T-cell (primary cell): ENCODE measurements around the gene GRK3. TPM values are rescaled to one million over a fixed set of nuclear protein-coding genes. Genes with fewer than 3 reads are reported as not detected.

Experiments used
- ATAC-seq, 4 experiments: fragments of 200-7000 bp in 3 of 4; fragments of 150-1000 bp in 1 of 4; cut with Tn5 transposase; replicated peaks in 1 of 4; 1 replicate in 3 of 4; 2 replicates in 1 of 4; pipeline ENCODE4 v1.10.0; 2021; ENCODE audit warnings: moderate library complexity in 3 of 4, mild to moderate bottlenecking in 2 of 4, moderate number of reproducible peaks in 1 of 4
- CTCF ChIA-PET, 2 donors: fragments of 300-600 bp; sonication (Branson Sonifier 250); formaldehyde crosslinking; loops; one replicate each; lab custom pipeline; 2022; ENCODE audit warnings: antibody characterized with exemption in 2 of 2; lab: Charles Lee
- POLR2A ChIA-PET, 2 donors: fragments of 300-600 bp; sonication (Branson Sonifier 250); formaldehyde crosslinking; loops; one replicate each; lab custom pipeline; 2022; ENCODE audit warnings: antibody characterized with exemption in 2 of 2; lab: Charles Lee
- DNase-seq, 35 experiments: peaks; one replicate each; pipeline versions ENCODE4 v3.0.0 to v3.0.0-alpha.2; 2013 to 2023
- H3K27ac ChIP-seq: one replicate; pipeline ENCODE4 v1.5.1; 2013; ENCODE audit warnings: low read length
- H3K27me3 ChIP-seq, 2 experiments: replicated peaks in 1 of 2; 1 replicate in 1 of 2; 2 replicates in 1 of 2; pipeline versions ENCODE4 v1.6.1 to v1.7.0; 2013; ENCODE audit warnings: low read length in 1 of 2, mixed read lengths in 1 of 2; ENCODE audit not compliant: control insufficient read depth in 2 of 2, insufficient read depth in 2 of 2; ENCODE audit errors: extremely low read depth in 1 of 2
- H3K36me3 ChIP-seq, 2 donors: 1 replicate in 1 of 2; 2 replicates in 1 of 2; pipeline versions ENCODE4 v1.6.1 to v1.7.0; 2013; ENCODE audit warnings: low read length in 1 of 2; ENCODE audit not compliant: control insufficient read depth in 2 of 2, insufficient read depth in 1 of 2; ENCODE audit errors: extremely low read depth in 1 of 2
- H3K4me1 ChIP-seq, 2 experiments: 1 replicate in 1 of 2; 2 replicates in 1 of 2; pipeline versions ENCODE4 v1.6.1 to v1.7.0; 2013; ENCODE audit warnings: low read length in 2 of 2, mixed read lengths in 1 of 2; ENCODE audit not compliant: insufficient read depth in 2 of 2, control insufficient read depth in 1 of 2; ENCODE audit errors: extremely low read depth in 1 of 2
- H3K4me3 ChIP-seq, 2 donors: 1 replicate in 1 of 2; 2 replicates in 1 of 2; pipeline versions ENCODE4 v1.5.1 to v1.7.0; 2013; ENCODE audit warnings: mild to moderate bottlenecking in 2 of 2, low read length in 1 of 2, moderate library complexity in 1 of 2; ENCODE audit not compliant: control insufficient read depth in 1 of 2; ENCODE audit errors: extremely low read depth in 1 of 2
- H3K9me3 ChIP-seq: 2 replicates; pipeline ENCODE4 v1.7.0; 2013
- H3K27ac Mint-ChIP-seq, 2 donors: one replicate each; pipeline ENCODE4 v1.8.0; 2020 to 2021; ENCODE audit warnings: mild to moderate bottlenecking in 2 of 2, mixed read lengths in 2 of 2
- H3K27me3 Mint-ChIP-seq, 2 donors: one replicate each; pipeline ENCODE4 v1.8.0; 2021 to 2022; ENCODE audit warnings: mixed read lengths in 2 of 2
- H3K36me3 Mint-ChIP-seq: one replicate; pipeline ENCODE4 v1.8.0; 2021; ENCODE audit warnings: mixed read lengths
- H3K4me1 Mint-ChIP-seq, 3 donors: one replicate each; pipeline ENCODE4 v1.8.0; 2020 to 2022; ENCODE audit warnings: mixed read lengths in 3 of 3, mild to moderate bottlenecking in 1 of 3
- H3K4me3 Mint-ChIP-seq, 3 donors: one replicate each; pipeline ENCODE4 v1.8.0; 2020 to 2022; ENCODE audit warnings: mild to moderate bottlenecking in 3 of 3, mixed read lengths in 3 of 3, moderate library complexity in 3 of 3
- H3K9me3 Mint-ChIP-seq, 3 donors: one replicate each; pipeline ENCODE4 v1.8.0; 2020 to 2022; ENCODE audit warnings: mixed read lengths in 3 of 3
- WGBS: methylation state at CpG from one replicate; pipeline ENCODE4 v1.1.5; 2013; ENCODE audit warnings: missing lambda C conversion rate; ENCODE audit not compliant: insufficient coverage; 5-methylcytosine and 5-hydroxymethylcytosine counted together
- total RNA-seq, 35 experiments: library from RNA in 6 of 35; stranded (reverse) in 6 of 35; fragments of 120-200 nt in 1 of 35; gene quantifications; one replicate each; pipeline versions ENCODE4 v1.2.1 to v1.2.4 and lab custom pipeline; 2013 to 2026

The GRK3 gene
- total RNA-seq, 5 donors from 2014 or later (not counting 1 experiment from before 2014, with no cell fraction given) = 1.4 to 7.0 (median 3.6) TPM

DNA sequence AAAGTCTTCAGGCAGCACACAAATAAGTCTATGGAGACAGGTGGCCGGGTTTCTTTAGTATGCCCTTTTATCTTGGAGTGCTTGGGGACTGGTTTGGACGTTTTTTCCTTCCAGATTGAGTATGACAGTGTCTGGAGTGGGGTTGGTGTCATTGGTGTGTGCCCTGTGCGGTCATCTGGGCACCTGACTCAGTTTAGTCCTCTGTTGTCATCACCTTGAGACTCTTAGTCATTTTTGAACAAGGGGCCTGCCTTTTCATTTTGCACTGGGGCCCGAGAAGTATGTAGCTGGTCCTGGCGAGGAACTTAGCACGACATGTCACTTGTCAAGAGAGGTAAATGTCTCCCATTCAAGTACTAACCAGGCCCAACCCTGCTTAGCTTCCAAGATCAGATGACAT lies 150.3 kb downstream of the GRK3 start:
- H3K27me3 Mint-ChIP-seq = peaks cover 0 to 4% of the 10 kb centered on the region in 2 donors
- no peak for DNase-seq
- H3K4me1 ChIP-seq = no peaks in the 10 kb centered on the region
- ChIA-PET POLR2A (no interaction called here), CTCF (no interaction called here)
- H3K4me3 Mint-ChIP-seq = no peak overlapping the region
- no peaks in the 10 kb centered on the region for H3K36me3 ChIP-seq
- H3K4me3 ChIP-seq = no peak overlapping the region
- no peak overlapping the region for H3K27ac ChIP-seq
- H3K27ac Mint-ChIP-seq = no peak overlapping the region
- no peaks in the 10 kb centered on the region for H3K9me3 Mint-ChIP-seq
- no peaks in the 10 kb centered on the region for H3K36me3 Mint-ChIP-seq
- H3K9me3 ChIP-seq = no peaks in the 10 kb centered on the region
- 58% methylated on average over 3 of the region's 6 CpGs for WGBS
- peaks cover 0 to 6% (median 4%) of the 10 kb centered on the region in 3 donors for H3K4me1 Mint-ChIP-seq
- no peaks in the 10 kb centered on the region for H3K27me3 ChIP-seq
- ATAC-seq = no peak

DNA sequence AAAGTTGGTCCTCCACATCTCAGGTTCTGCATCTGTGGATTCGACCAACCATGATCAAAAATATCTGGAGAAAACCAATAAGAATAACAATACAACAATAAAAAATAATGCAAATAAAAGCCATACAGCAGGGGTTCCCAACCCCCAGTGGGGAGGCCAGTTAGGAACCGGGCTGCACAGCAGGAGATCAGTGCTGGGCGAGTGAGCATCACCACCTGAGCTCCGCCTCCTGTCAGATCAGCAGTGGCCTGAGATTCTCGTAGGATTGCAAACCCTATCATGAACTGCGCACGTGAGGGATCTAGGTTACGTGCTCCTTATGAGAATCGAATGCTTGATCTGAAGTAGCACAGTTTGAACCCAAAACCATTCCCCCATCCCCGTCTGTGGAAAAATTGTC lies 152.2 kb downstream of the GRK3 start:
- no peak overlapping the region for H3K27ac Mint-ChIP-seq

DNA sequence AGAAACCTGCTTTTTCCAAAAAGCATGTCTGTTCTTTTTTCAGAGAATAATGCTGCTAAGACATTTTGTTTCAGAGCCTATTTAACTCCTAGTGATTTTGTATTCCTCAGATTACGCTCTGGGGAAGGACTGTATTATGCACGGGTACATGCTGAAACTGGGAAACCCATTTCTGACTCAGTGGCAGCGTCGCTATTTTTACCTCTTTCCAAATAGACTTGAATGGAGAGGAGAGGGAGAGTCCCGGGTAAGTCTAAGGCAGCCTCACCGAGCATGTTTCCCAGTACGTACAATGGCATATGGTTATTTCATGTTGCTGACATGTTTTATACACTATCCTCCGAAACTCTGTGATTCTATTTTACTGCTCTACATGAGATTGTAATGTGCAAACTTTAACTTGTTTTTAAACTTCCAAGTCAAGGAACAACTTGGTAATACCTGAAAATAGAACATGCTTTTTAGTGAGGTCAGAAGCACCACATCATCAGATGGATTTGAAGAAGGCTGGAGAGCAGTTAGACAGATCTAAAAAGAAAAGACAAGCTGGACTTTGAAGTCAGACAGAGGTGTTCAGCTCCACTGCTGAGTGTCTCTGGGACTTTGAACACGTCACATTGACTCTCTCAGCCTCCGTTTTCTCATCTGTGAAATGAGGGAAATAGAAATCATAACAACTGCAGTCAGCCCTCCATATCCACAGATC lies 153.8 kb downstream of the GRK3 start:
- no peaks in the 10 kb centered on the region for H3K4me1 Mint-ChIP-seq
- no peaks in the 10 kb centered on the region for H3K36me3 Mint-ChIP-seq
- H3K27me3 Mint-ChIP-seq = no peaks in the 10 kb centered on the region
- WGBS = 90% methylated on average over 2 of the region's 10 CpGs
- no peak overlapping the region for H3K4me3 Mint-ChIP-seq
- POLR2A ChIA-PET = no interaction called here
- H3K4me1 ChIP-seq = no peaks in the 10 kb centered on the region
- H3K27me3 ChIP-seq = no peaks in the 10 kb centered on the region
- DNase-seq = no peak
- H3K27ac ChIP-seq = no peak overlapping the region
- no peak overlapping the region for H3K27ac Mint-ChIP-seq
- H3K9me3 Mint-ChIP-seq = no peaks in the 10 kb centered on the region
- H3K36me3 ChIP-seq = no peaks in the 10 kb centered on the region
- CTCF ChIA-PET = no interaction called here
- H3K9me3 ChIP-seq = no peaks in the 10 kb centered on the region
- no peak for ATAC-seq
- H3K4me3 ChIP-seq = no peak overlapping the region

More for the DNA sequence above, 152.2 kb downstream of the GRK3 start:
- H3K36me3 ChIP-seq = no peaks in the 10 kb centered on the region
- no peaks in the 10 kb centered on the region for H3K27me3 ChIP-seq
- no peak overlapping the region for H3K27ac ChIP-seq
- Mint-ChIP-seq H3K27me3 (no peaks in the 10 kb centered on the region), H3K4me3 (no peak overlapping the region), H3K9me3 (no peaks in the 10 kb centered on the region), H3K4me1 (no peaks in the 10 kb centered on the region), H3K36me3 (no peaks in the 10 kb centered on the region)
- no peak for DNase-seq
- POLR2A ChIA-PET = no interaction called here
- CTCF ChIA-PET = no interaction called here
- 90% methylated on average over 8 of the region's 10 CpGs for WGBS
- no peak for ATAC-seq
- no peaks in the 10 kb centered on the region for H3K4me1 ChIP-seq
- no peaks in the 10 kb centered on the region for H3K9me3 ChIP-seq
- H3K4me3 ChIP-seq = no peak overlapping the region

DNA sequence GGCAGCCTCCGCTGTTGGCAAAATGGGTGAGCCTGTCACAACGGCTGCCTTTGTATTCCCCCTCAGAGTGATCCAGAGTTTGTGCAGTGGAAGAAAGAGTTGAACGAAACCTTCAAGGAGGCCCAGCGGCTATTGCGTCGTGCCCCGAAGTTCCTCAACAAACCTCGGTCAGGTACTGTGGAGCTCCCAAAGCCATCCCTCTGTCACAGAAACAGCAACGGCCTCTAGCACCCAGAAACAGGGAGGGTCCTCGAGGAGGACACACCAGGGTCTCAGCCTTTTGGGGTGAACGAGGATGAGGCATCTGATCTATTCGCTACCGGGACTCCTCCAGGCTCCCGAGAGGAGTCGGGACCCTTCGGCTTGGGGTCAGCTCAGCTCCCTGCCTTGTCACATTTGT lies 157.7 kb downstream of the GRK3 start:
- Mint-ChIP-seq H3K9me3 (no peaks in the 10 kb centered on the region), H3K27me3 (no peaks in the 10 kb centered on the region), H3K4me1 (no peaks in the 10 kb centered on the region), H3K4me3 (no peak overlapping the region), H3K36me3 (no peaks in the 10 kb centered on the region), H3K27ac (no peak overlapping the region)
- no peaks in the 10 kb centered on the region for H3K9me3 ChIP-seq
- no peak for ATAC-seq
- no peak overlapping the region for H3K4me3 ChIP-seq
- ChIA-PET POLR2A (no interaction called here), CTCF (no interaction called here)
- WGBS = 93% methylated on average over 15 of the region's 16 CpGs
- DNase-seq = no peak
- no peaks in the 10 kb centered on the region for H3K4me1 ChIP-seq
- no peaks in the 10 kb centered on the region for H3K27me3 ChIP-seq
- no peaks in the 10 kb centered on the region for H3K36me3 ChIP-seq
- H3K27ac ChIP-seq = no peak overlapping the region

DNA sequence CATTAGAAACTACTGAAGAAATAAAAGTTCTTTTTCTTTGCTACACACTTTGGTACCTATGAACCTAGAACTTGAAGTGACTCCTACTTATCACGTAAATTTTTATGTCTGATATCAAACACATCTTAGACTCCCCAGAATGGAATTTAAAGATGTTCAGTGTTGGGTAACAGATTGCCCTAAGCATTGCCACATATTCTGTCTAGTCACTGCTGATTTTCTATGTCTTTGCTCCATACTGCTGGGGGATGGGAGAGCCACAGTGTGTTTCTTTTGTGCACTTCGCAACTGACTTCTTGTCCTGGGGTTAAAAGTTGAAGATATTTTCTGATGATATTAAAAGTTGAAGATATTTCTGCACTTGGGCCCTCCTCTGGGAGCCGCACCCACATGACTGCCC lies 158.2 kb downstream of the GRK3 start:
- Mint-ChIP-seq H3K36me3 (no peaks in the 10 kb centered on the region), H3K4me1 (no peaks in the 10 kb centered on the region), H3K9me3 (no peaks in the 10 kb centered on the region), H3K27ac (no peak overlapping the region), H3K27me3 (no peaks in the 10 kb centered on the region), H3K4me3 (no peak overlapping the region)
- ChIA-PET CTCF (no interaction called here), POLR2A (no interaction called here)
- ATAC-seq (no peak), DNase-seq (no peak)
- Histone ChIP-seq H3K9me3 (no peaks in the 10 kb centered on the region), H3K4me3 (no peak overlapping the region), H3K4me1 (no peaks in the 10 kb centered on the region), H3K27me3 (no peaks in the 10 kb centered on the region), H3K36me3 (no peaks in the 10 kb centered on the region), H3K27ac (no peak overlapping the region)
- WGBS = 86% methylated on average over 1 of the region's 3 CpGs

DNA sequence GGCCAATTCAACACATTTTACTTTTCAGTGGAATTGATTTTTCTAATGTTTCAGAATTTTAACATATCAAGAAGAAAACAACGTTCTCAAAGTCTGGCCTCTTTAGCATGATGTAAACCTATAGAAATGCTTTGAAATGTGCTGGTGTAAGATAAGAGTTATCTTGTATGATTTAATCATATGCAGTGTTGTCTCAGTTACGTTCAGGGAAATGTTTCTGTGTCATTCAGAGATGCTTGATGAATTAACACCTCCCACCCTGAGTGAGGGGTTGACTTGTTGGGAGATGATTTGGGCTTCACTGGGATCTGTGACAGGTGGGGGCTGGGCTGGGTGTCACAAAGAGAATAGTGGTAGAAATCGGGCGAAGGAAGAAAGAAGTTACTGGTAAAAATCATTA lies 161.8 kb downstream of the GRK3 start:
- CTCF ChIA-PET = no interaction called here
- no peaks in the 10 kb centered on the region for H3K36me3 Mint-ChIP-seq
- Histone ChIP-seq H3K27ac (no peak overlapping the region), H3K36me3 (no peaks in the 10 kb centered on the region), H3K4me3 (no peak overlapping the region), H3K9me3 (no peaks in the 10 kb centered on the region), H3K27me3 (no peaks in the 10 kb centered on the region), H3K4me1 (no peaks in the 10 kb centered on the region)
- peaks cover 0 to 2% of the 10 kb centered on the region in 2 donors for H3K27me3 Mint-ChIP-seq
- DNase-seq (no peak), ATAC-seq (no peak)
- H3K27ac Mint-ChIP-seq = no peak overlapping the region
- H3K4me3 Mint-ChIP-seq = no peak overlapping the region
- POLR2A ChIA-PET = no interaction called here
- no CpG with 5 or more reads among the region's 4 CpGs for WGBS
- no peaks in the 10 kb centered on the region for H3K9me3 Mint-ChIP-seq
- no peaks in the 10 kb centered on the region for H3K4me1 Mint-ChIP-seq
